DOHH2 (cell line): ENCODE results near the gene DENND1B.

ENCODE experiments used
- H3F3A ChIP-seq: fragments of 200-600 bp; sonication (generic), shearing (Covaris generic); 2 replicates; pipeline ENCODE4 v1.6.0; 2016; ENCODE audit warnings: antibody characterized with exemption, mild to moderate bottlenecking; ENCODE audit not compliant: control insufficient read depth, insufficient read depth
- H3K27ac ChIP-seq: fragments of 200-600 bp; sonication (generic); 2 replicates; pipeline ENCODE4 v1.5.1; 2014; ENCODE audit warnings: low read depth, mild to moderate bottlenecking, low read length, moderate library complexity
- H3K27me3 ChIP-seq: fragments of 200-600 bp; sonication (generic); 2 replicates; pipeline ENCODE4 v1.6.1; 2014; ENCODE audit warnings: mild to moderate bottlenecking, low read length, mixed read lengths; ENCODE audit not compliant: control insufficient read depth
- H3K36me3 ChIP-seq: fragments of 200-600 bp; sonication (generic); 2 replicates; pipeline ENCODE4 v1.6.1; 2014; ENCODE audit warnings: mild to moderate bottlenecking, low read length, moderate library complexity, mixed read lengths; ENCODE audit not compliant: control insufficient read depth
- H3K4me1 ChIP-seq: fragments of 200-600 bp; sonication (generic); 2 replicates; pipeline ENCODE4 v1.6.1; 2014; ENCODE audit warnings: mild to moderate bottlenecking, low read length, mixed read lengths; ENCODE audit not compliant: control insufficient read depth
- H3K4me2 ChIP-seq: fragments of 200-600 bp; sonication (generic); 2 replicates; pipeline ENCODE4 v1.6.0; 2014; ENCODE audit warnings: mild to moderate bottlenecking, low read length, moderate library complexity
- H3K4me3 ChIP-seq: fragments of 200-600 bp; sonication (generic); 2 replicates; pipeline ENCODE4 v1.5.1; 2014; ENCODE audit warnings: mild to moderate bottlenecking, low read length, mixed read lengths
- H3K79me2 ChIP-seq: fragments of 200-600 bp; sonication (generic); 2 replicates; pipeline ENCODE4 v1.6.1; 2014; ENCODE audit warnings: mild to moderate bottlenecking, low read length, mixed read lengths; ENCODE audit not compliant: control insufficient read depth
- H3K9me2 ChIP-seq: fragments of 200-600 bp; sonication (generic); replicated peaks from 2 replicates; pipeline ENCODE4 v1.6.1; 2014; ENCODE audit warnings: mild to moderate bottlenecking, low read length, mixed read lengths; ENCODE audit not compliant: control insufficient read depth
- H3K9me3 ChIP-seq: fragments of 200-600 bp; sonication (generic); 2 replicates; pipeline ENCODE4 v1.6.1; 2014; ENCODE audit warnings: antibody characterized with exemption, low read length, mixed read lengths; ENCODE audit not compliant: control insufficient read depth, insufficient read depth
- H4K20me1 ChIP-seq: fragments of 200-600 bp; sonication (generic); 2 replicates; pipeline ENCODE4 v1.6.0; 2014; ENCODE audit warnings: low read depth, mild to moderate bottlenecking, antibody characterized with exemption, low read length, moderate library complexity; ENCODE audit not compliant: control insufficient read depth, insufficient read depth
- CTCF ChIP-seq: fragments of 200-600 bp; sonication (generic); IDR thresholded peaks from one replicate; pipeline ENCODE4 v1.5.1; 2014; ENCODE audit warnings: antibody characterized with exemption, mild to moderate bottlenecking, low read depth, low read length; ENCODE audit not compliant: poor library complexity, severe bottlenecking
- EZH2phosphoT487 ChIP-seq: fragments of 200-600 bp; sonication (generic); IDR thresholded peaks from 2 replicates; pipeline ENCODE4 v1.6.1; 2017; ENCODE audit warnings: borderline replicate concordance, mild to moderate bottlenecking, antibody characterized with exemption, low read length, moderate library complexity, mixed read lengths

The DENND1B gene

DNA sequence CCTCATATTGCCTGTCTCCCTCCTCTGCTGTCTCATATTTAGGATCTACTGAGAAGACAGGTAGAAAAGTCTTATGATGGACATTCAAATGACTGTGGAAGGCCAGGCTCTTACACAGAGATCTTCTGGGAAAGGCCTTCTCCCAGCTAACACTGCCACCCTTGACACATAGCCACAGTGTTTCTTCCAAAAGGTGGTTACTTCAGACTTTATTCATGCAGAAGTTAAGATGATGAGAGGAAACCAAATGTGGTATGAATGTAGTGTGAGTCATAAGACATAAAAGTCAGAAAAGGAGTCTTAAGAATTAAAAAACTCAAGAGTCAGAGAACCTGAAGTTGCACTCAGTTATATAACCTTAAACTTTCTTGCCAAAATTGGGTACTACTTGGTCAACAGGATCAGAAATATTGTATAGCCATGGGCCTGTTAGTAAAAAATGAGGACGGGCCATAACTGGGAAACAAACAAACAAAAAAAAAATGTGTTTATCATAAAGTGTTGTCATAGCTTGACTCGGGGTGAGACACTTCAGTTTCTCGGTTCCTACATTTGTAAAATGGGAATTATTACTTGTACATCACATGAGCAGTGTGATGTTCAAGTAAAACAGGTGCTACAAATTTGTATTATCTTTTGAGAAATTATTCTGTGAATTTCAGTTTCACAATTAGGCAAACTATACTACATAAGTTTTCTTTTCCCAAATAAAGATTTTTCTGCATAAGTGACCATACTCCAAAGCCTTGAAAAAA lies 1.2 kb upstream of the DENND1B start:
- peaks cover 4% of the 10 kb centered on the region for H3K36me3 ChIP-seq
- H3K27ac ChIP-seq, result peak overlapping the region; percentile 68
- H3K9me2 ChIP-seq, result no peaks in the 10 kb centered on the region
- peaks cover 32% of the 10 kb centered on the region for H3K79me2 ChIP-seq
- H3K27me3 ChIP-seq, result no peaks in the 10 kb centered on the region
- peak overlapping the region; percentile 86 for H3K4me3 ChIP-seq
- H3K4me2 ChIP-seq, result peak overlapping the region; percentile 79
- H3F3A ChIP-seq, result peaks cover 16% of the 10 kb centered on the region
- no peaks in the 10 kb centered on the region for H3K9me3 ChIP-seq
- no peaks in the 10 kb centered on the region for H4K20me1 ChIP-seq
- H3K4me1 ChIP-seq, result peaks cover 54% of the 10 kb centered on the region
- no peak for TF ChIP-seq CTCF
- TF ChIP-seq EZH2phosphoT487, result no peak

- Histone ChIP-seq H3F3A (peaks cover 16% of the 10 kb centered on the region), H3K79me2 (peaks cover 43% of the 10 kb centered on the region), H3K36me3 (peaks cover 11% of the 10 kb centered on the region), H3K27me3 (no peaks in the 10 kb centered on the region), H4K20me1 (no peaks in the 10 kb centered on the region), H3K4me1 (peaks cover 61% of the 10 kb centered on the region), H3K9me2 (no peaks in the 10 kb centered on the region), H3K27ac (peak overlapping the region; percentile 68), H3K4me2 (peak overlapping the region; percentile 79), H3K4me3 (peak overlapping the region; percentile 86), H3K9me3 (no peaks in the 10 kb centered on the region)
- TF ChIP-seq EZH2phosphoT487 (no peak), CTCF (no peak)
Measured at GRCh38 chr1:197774466-197775281, 606 bp downstream of the DENND1B start.

DNA sequence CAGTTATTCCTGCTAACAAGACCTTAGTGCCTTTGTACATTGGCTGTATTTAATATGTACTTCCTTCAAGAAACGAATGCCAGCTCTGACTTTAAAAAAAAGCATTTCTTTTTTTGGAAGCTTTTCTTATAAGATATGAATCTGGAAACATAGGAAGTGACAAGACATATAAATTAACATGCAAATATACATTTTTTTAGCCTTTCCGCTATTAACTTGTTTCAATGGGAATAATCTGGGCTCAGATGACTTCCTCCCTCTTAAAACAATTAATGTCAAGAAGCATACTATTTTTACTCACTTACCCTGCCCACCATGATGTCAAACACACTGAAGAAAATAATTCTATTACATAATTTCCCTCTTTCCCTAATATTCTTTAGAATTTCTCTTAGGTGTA lies 1.4 kb downstream of the DENND1B start:
- peaks cover 48% of the 10 kb centered on the region for H3K79me2 ChIP-seq
- TF ChIP-seq EZH2phosphoT487 (no peak), CTCF (no peak)

More for the DNA sequence above, 1.4 kb downstream of the DENND1B start:
- H3K4me2 ChIP-seq, result peak overlapping the region; percentile 79
- peak overlapping the region; percentile 86 for H3K4me3 ChIP-seq
- no peaks in the 10 kb centered on the region for H3K9me3 ChIP-seq
- no peaks in the 10 kb centered on the region for H4K20me1 ChIP-seq
- H3F3A ChIP-seq, result peaks cover 19% of the 10 kb centered on the region
- H3K36me3 ChIP-seq, result peaks cover 11% of the 10 kb centered on the region
- H3K9me2 ChIP-seq, result no peaks in the 10 kb centered on the region
- H3K27ac ChIP-seq, result peak overlapping the region; percentile 68
- peaks cover 56% of the 10 kb centered on the region for H3K4me1 ChIP-seq
- no peaks in the 10 kb centered on the region for H3K27me3 ChIP-seq
